Spleen (tissue), 11 donors: ENCODE measurements around the gene RIOK3. TPM values are rescaled to one million over a fixed set of nuclear protein-coding genes. Genes with fewer than 3 reads are reported as not detected.

ENCODE experiments used
- DNase-seq: peaks from one replicate; pipeline ENCODE4 v3.0.0-alpha.2; 2020
- H3K27ac ChIP-seq, 8 donors: fragments of 200-600 bp; sonication (generic) in 7 of 8; 1 replicate in 4 of 8; 2 replicates in 4 of 8; pipeline versions ENCODE4 v1.5.0 to v1.8.0; 2016 to 2021; ENCODE audit warnings: inconsistent platforms in 4 of 8, mild to moderate bottlenecking in 4 of 8, moderate library complexity in 1 of 8
- H3K27me3 ChIP-seq, 7 donors: fragments of 200-600 bp; sonication (generic) in 6 of 7; replicated peaks in 1 of 7; 1 replicate in 4 of 7; 2 replicates in 3 of 7; pipeline versions ENCODE4 v1.5.0 to v1.8.0; 2016 to 2021; ENCODE audit warnings: inconsistent platforms in 3 of 7, mild to moderate bottlenecking in 1 of 7
- H3K36me3 ChIP-seq, 6 donors: fragments of 200-600 bp; sonication (generic) in 5 of 6; 1 replicate in 4 of 6; 2 replicates in 2 of 6; pipeline versions ENCODE4 v1.5.0 to v1.8.0; 2016 to 2021; ENCODE audit warnings: inconsistent platforms in 2 of 6
- H3K4me1 ChIP-seq, 6 donors: fragments of 200-600 bp; sonication (generic) in 5 of 6; 1 replicate in 3 of 6; 2 replicates in 3 of 6; pipeline versions ENCODE4 v1.5.0 to v1.8.0; 2016 to 2021; ENCODE audit warnings: inconsistent platforms in 3 of 6
- H3K4me3 ChIP-seq, 8 donors: fragments of 200-600 bp; sonication (generic) in 7 of 8; 1 replicate in 4 of 8; 2 replicates in 4 of 8; pipeline versions ENCODE4 v1.5.0 to v1.8.0; 2016 to 2021; ENCODE audit warnings: inconsistent platforms in 4 of 8, mild to moderate bottlenecking in 4 of 8, moderate library complexity in 2 of 8
- H3K9me3 ChIP-seq, 8 donors: fragments of 200-600 bp; sonication (generic) in 7 of 8; 1 replicate in 4 of 8; 2 replicates in 4 of 8; pipeline versions ENCODE4 v1.5.0 to v1.8.0; 2016 to 2021; ENCODE audit warnings: inconsistent platforms in 4 of 8
- POLR2A ChIP-seq, 3 donors: fragments of 450-650 bp; IDR thresholded peaks; one replicate each; pipeline ENCODE4 v1.5.1; 2017; ENCODE audit warnings: antibody characterized with exemption in 3 of 3, mild to moderate bottlenecking in 1 of 3
- POLR2AphosphoS5 ChIP-seq, 3 donors: sonication (generic); formaldehyde crosslinking; IDR thresholded peaks; one replicate each; pipeline ENCODE4 v1.5.1; 2017; ENCODE audit warnings: antibody characterized with exemption in 3 of 3
- WGBS, 5 donors: extraction: QIAGEN DNeasy Blood & Tissue Kit in 3 of 5; methylation state at CpG; one replicate each; pipeline versions ENCODE4 v1.1.5 to v1.1.7; 2013 to 2018; 5-methylcytosine and 5-hydroxymethylcytosine counted together
- intact Hi-C: fragments of 100-400 bp; cut with DNase I; formaldehyde crosslinking; loops from one replicate; pipeline ENCODE4 v1.15.0; 2023; ENCODE audit warnings: low total_unique reads
- polyA plus RNA-seq, 3 donors: library from polyadenylated mRNA; stranded (reverse); fragments of 200-250 nt; gene quantifications; one replicate each; pipeline ENCODE4 v1.2.1, GENCODE V29; 2013
- total RNA-seq, 7 donors: library from RNA; depleted of rRNA in 3 of 7; stranded (reverse); fragments of >200 nt in 3 of 7; fragmentation: NEBNext Ultra II Directional in 4 of 7; extraction: Animal tissue kit (Norgen Biotek cat#: 25700) in 4 of 7; gene quantifications; one replicate each; pipeline versions ENCODE4 v1.1.0 to v1.2.1, GENCODE V29; 2016 to 2021
- TF ChIP-seq, protein P1 (sequence below), 11 experiments: fragments of 200-600 bp in 7 of 11; fragments of 450-650 bp in 4 of 11; sonication (generic) in 4 of 11; IDR thresholded peaks in 8 of 11; conservative IDR thresholded peaks in 3 of 11; 1 replicate in 7 of 11; 2 replicates in 4 of 11; pipeline versions ENCODE4 v1.4.0 to v1.8.0; 2016 to 2021; ENCODE audit warnings: antibody characterized with exemption in 11 of 11, inconsistent platforms in 4 of 11, mild to moderate bottlenecking in 1 of 11
- donor health status: healthy with polysubstance abuse.
- donor health status: DM: no; HTN: no; CAD: no; lungs with moderate emphysema.
- donor health status: DM: no; HTN: no; CAD: no.
- donor health status: Bipolar disorder and iron deficiency.
- donor health status: healthy.
- donor health status: DM: no; HTN: no; CAD: no.
- donor health status: DM: yes; HTN: yes; CAD: no.

The RIOK3 gene
- total and polyA plus RNA-seq, 10 donors: 33.0 to 96.1 (median 68.5) TPM

DNA sequence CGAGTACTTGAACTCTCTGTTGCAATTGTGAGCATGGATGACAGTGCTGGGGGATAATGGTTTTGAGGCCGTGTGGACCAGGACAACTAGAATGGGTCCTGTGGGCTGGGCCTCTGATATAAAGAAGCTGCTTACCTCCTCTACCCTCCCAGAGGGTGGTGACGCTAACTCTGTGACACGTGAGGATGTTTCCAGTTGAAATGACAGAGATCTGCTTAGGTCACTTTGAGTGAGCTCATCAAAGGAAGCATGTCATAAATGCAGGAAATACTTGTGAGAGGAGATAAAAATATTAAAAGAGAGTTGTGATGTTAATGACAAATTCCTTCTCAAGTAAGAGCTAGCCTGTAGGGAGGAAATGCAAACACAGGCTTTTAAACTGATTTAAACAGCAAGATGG lies 66.6 kb downstream of the RIOK3 start:
- intact Hi-C loops: loop anchor here (5.0 to 10.0 kb wide), 2 partner anchors 68 to 295 kb away; partner anchors contain the start of gene NPC1
- WGBS, 5 donors: 67 to 83% (median 79%) methylated on average over 4 of the region's 4 CpGs
- H3K27me3 ChIP-seq: no peaks in the 10 kb centered on the region
- DNase-seq: no peak
- H3K36me3 ChIP-seq: peaks cover 7 to 100% (median 93%) of the 10 kb centered on the region in 6 donors
- H3K4me1 ChIP-seq: peaks cover 0 to 52% (median 13%) of the 10 kb centered on the region in 6 donors
- H3K9me3 ChIP-seq: no peaks in the 10 kb centered on the region
- TF ChIP-seq POLR2A (IDR thresholded peaks at IDR 0.05) (no peak), POLR2AphosphoS5 (IDR thresholded peaks at IDR 0.05) (no peak)
- TF ChIP-seq, protein P1, sequence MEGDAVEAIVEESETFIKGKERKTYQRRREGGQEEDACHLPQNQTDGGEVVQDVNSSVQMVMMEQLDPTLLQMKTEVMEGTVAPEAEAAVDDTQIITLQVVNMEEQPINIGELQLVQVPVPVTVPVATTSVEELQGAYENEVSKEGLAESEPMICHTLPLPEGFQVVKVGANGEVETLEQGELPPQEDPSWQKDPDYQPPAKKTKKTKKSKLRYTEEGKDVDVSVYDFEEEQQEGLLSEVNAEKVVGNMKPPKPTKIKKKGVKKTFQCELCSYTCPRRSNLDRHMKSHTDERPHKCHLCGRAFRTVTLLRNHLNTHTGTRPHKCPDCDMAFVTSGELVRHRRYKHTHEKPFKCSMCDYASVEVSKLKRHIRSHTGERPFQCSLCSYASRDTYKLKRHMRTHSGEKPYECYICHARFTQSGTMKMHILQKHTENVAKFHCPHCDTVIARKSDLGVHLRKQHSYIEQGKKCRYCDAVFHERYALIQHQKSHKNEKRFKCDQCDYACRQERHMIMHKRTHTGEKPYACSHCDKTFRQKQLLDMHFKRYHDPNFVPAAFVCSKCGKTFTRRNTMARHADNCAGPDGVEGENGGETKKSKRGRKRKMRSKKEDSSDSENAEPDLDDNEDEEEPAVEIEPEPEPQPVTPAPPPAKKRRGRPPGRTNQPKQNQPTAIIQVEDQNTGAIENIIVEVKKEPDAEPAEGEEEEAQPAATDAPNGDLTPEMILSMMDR (IDR thresholded peaks at IDR 0.05 in 8 of 11, conservative IDR thresholded peaks at IDR 0.05 in 3 of 11): no peak
- H3K4me3 ChIP-seq: no peak overlapping the region
- peak overlapping the region in 3 of 8 donors; percentile 2 to 55 (median 24) for H3K27ac ChIP-seq

DNA sequence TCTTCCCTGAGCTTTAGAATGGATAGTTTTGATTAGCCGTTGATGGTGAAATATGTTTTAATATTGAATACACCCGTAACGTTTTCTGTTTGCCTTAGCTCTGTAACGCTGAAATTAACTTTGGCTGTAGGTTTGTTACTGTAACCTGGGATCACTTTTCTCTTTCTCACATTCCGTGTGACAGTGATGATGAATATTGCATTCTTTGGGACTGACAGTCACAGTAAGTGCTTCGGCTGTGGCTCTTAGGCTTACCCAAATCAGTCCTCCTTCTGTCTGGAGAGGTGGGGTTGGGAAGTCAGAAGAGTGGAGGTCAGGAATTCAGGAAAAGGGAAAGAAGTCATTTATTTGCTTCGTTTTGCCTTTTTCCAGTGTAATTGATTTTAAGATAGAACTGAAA lies 68.2 kb downstream of the RIOK3 start:
- no peak for DNase-seq
- no peak for TF ChIP-seq POLR2AphosphoS5 (IDR thresholded peaks at IDR 0.05)
- TF ChIP-seq POLR2A (IDR thresholded peaks at IDR 0.05): no peak
- TF ChIP-seq, protein P1 (IDR thresholded peaks at IDR 0.05 in 8 of 11, conservative IDR thresholded peaks at IDR 0.05 in 3 of 11): no peak
- Histone ChIP-seq H3K4me1 (peaks cover 0 to 38% (median 7%) of the 10 kb centered on the region in 6 donors), H3K36me3 (peaks cover 7 to 100% (median 98%) of the 10 kb centered on the region in 6 donors), H3K27ac (peak overlapping the region in 3 of 8 donors; percentile 28 to 57 (median 56)), H3K4me3 (no peak overlapping the region), H3K9me3 (no peaks in the 10 kb centered on the region), H3K27me3 (no peaks in the 10 kb centered on the region)
- intact Hi-C loops: no loop called here
- 81 to 92% (median 87%) methylated on average over 7 of the region's 7 CpGs for WGBS, 5 donors

- 53 to 86% (median 81%) methylated on average over 7 of the region's 7 CpGs for WGBS, 5 donors
- H3K27ac ChIP-seq: peak overlapping the region in 5 of 8 donors; percentile 4 to 57 (median 28)
- intact Hi-C loops: no loop called here
Observed at GRCh38 chr18:23521907-23522306, 68.8 kb downstream of the RIOK3 start.

More at GRCh38 chr18:23521907-23522306, 68.8 kb downstream of the RIOK3 start:
- Histone ChIP-seq H3K9me3 (no peaks in the 10 kb centered on the region), H3K4me3 (no peak overlapping the region), H3K27me3 (no peaks in the 10 kb centered on the region), H3K4me1 (peaks cover 0 to 37% (median 6%) of the 10 kb centered on the region in 6 donors), H3K36me3 (peaks cover 7 to 100% (median 98%) of the 10 kb centered on the region in 6 donors)
- DNase-seq: no peak
- TF ChIP-seq POLR2A (IDR thresholded peaks at IDR 0.05) (no peak), POLR2AphosphoS5 (IDR thresholded peaks at IDR 0.05) (peak in 2 of 3 donors; percentile 29 to 41)
- TF ChIP-seq, protein P1 (IDR thresholded peaks at IDR 0.05 in 8 of 11, conservative IDR thresholded peaks at IDR 0.05 in 3 of 11): no peak
